Posterior cingulate gyrus (tissue), 11 donors: ENCODE results near the gene SCAF11.
A peak's percentile ranks its signal among the peaks of the same experiment; 100 is the strongest.

Source experiments
- DNase-seq, 10 donors: peaks; one replicate each; pipeline versions ENCODE4 v3.0.0 to v3.0.0-alpha.2; 2020 to 2021; ENCODE audit warnings: mixed read lengths in 3 of 10
- intact Hi-C: fragments of 100-400 bp; cut with DNase I; formaldehyde crosslinking; loops from one replicate; pipeline ENCODE4 v1.15.1; 2023

Gene SCAF11

DNA sequence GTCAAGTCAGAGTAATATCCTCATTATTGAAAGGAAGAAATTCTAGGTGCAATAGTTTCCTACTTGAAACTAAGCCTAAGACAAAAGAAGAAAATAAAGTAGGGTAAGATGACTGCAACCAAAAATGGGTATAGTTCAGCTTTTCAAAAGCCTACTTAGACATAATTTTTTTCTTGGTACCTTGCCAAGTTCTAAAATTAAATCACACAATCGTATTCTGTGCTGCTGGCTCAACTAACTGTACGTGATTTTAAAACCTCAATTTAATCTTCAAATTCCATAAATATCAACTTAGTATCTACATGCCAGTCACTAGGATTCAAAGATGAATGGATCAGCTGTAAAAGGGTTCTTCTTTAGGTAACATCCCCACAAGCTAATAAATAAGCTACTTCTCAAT is 56.9 kb downstream of the SCAF11 start:
- no peak for DNase-seq
- intact Hi-C loops = no loop called here

DNA sequence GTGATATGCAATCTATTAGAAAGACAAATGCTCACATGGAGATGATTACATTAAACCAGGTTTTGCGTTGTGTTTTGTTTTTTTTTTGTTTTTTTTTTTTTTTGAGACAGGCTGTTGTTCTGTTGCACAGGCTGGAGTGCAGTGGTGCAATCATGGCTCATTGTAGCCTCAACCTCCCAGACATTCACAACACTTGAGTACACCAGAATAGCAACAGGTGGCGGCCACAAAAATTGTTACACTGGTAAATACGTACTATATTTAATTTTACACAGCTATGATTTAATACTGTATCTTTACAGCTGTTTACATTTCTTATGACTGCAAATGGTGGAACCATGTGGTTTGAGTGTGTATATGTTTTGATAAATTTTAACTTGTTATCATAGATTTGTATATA is 60.0 kb downstream of the SCAF11 start:
- no peak for DNase-seq
- intact Hi-C loops = no loop called here

DNA sequence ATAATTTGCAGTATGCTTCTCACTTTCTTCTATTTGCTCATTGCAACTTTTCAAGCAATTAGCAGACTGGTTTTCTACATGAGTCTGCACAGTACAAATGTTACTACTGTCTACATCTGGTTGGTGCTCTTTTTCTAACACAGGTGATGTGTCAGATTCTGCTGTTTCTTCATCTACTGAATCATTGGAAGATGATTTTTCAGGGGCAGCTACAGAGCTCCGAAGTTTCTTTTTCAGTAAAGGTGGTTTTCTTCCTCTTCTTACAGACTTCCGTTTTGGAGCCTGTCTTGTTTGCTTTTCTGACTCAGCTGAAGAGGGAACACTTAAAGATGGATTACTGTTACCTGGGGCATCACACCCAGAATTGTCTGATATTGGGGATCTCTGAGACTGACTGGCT is 62.1 kb downstream of the SCAF11 start:
- intact Hi-C loops = no loop called here
- DNase-seq = no peak

DNA sequence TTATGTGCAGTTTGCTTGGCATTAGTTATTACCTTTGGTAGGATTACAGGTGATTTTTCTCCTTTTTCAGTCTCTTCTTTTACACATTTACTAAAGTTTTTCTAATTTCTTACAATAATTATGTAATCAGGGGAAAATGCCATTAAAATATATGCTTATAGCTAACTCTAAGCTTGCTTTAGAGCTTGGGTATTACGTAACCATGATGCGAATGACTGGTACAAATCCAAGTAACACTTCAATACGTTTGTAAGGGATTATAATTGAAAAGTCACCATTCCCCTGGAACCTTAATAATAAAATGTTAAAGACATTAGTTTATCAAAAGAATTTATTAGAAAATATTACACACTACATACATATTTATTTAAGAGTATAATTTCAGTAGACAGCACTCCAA is 71.6 kb downstream of the SCAF11 start:
- no peak for DNase-seq
- intact Hi-C loops = no loop called here

DNA sequence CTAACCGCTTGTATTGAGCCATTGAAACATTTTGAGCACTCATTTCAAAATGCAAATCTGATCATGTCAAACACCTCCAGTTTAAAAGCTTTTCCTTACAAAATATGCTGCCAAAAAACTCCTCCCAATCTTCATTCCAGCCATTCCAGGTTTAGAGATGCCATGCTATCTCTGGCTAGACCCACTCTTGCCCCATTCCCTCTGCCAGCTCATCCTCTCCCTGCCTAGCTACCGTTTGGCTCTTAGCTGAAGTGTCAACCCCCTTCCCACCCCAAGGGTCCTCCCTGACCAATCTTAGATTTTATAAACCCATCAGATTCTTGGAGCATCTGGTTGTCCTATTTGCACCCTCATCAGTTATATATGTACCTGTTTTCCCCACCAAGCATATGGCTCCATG is 75.0 kb downstream of the SCAF11 start:
- DNase-seq = no peak
- intact Hi-C loops = no loop called here

DNA sequence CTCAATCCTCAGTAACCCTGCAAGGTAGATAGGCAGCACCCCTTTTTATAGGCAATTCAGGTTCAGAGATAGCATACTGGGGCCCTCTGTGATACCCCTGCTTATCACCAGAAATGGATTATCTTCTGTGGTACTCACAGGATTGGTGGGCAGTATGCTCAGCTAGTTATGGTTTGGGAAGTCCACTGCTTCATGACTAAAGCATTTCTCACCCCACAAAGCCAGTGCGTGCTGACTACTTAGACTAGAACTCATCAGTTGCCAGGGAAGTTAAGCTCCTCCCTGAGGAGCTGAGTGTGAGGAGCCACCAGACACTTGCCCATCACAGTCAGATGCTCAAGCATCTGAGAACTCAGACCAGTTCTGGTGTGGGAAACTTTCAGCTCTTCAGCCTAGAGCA is 76.3 kb downstream of the SCAF11 start:
- intact Hi-C loops = no loop called here
- no peak for DNase-seq

DNA sequence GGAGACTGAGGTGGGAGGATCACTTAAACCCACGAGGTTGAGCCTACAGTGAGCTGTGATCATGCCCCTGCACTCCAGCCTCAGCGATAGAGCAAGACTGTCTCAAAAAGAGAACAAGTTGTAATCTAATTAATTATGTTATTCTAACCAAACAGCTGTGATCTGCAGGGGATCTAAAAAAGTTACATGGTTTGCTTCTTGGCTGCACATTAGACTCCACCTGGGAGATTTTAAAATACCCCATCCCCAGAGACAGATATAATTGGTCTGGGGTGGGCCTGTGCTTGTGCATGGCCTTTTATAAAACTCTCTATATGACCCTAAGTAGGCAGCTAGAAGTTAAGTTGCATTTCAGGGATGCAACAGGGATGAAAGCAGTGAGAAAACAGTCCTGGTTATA is 76.7 kb downstream of the SCAF11 start:
- intact Hi-C loops = no loop called here
- DNase-seq = no peak

DNA sequence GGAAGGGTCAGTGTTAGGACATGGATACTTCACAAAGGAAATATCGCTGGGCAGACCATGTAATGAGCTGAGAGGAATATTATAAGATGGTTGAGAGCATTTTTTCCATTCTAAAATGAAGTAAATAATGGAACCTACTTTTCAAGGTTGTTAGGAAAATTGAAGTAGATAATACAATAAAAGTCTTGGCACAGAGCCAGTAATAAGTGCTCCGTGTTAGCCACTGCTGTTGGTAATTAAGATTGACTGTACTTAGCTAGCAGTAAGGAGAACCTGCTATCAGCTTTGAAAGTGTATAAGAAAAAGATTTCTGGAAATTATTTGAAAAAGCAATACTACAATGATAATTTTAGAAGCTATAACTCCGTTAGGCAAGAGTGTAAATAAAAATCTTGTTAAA is 77.6 kb downstream of the SCAF11 start:
- intact Hi-C loops = no loop called here
- DNase-seq = no peak

DNA sequence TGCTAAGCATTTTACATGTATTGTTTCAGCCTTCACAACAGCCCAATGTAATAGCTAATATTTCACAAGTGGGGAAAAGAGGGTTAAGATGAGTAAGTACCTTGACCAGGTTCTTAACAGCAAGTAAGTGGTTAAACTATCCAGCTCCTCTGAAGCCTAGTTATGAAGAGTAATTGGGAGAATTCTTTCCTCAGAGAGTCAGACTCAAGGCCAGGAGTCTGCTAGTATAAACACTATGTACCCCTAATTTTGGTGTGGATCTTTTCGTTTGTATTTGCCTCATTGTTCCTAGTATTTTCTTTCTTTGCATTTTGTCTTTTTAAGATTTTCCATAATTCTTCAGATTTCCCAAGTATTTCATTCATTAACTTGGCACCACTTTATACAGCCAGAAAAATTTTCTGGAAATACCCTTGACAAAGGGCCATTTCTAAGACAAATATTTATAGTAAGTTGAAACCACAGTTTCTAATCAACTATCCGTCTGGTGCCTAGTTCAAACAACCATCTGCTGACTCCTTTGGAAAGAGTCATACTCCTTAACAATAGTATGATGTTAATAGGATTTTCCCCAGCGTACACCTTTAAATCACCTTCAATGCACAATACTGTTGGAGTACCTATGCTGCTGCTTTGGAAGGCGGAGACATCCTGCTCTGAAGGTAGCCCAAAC is 81.2 kb downstream of the SCAF11 start:
- no peak for DNase-seq
- intact Hi-C loops = no loop called here

DNA sequence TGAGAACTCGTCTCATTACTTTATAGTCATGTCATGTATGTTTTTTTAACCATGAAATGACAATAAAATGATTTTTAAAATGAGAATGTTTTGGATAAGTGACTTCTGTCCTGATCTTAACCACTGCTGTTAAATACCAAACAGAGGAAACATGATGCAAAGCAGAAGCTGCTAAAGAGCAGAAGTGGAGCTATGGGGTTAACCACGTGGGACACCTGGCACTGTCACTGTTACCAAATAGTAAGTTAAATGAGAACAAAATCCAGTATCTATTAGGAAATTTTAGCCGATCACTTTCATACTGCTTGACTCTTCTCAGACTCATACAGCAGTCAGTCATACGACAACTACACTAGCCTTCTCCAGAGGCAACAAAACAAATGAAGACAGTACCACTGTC is 82.4 kb downstream of the SCAF11 start:
- no peak for DNase-seq
- intact Hi-C loops = no loop called here

DNA sequence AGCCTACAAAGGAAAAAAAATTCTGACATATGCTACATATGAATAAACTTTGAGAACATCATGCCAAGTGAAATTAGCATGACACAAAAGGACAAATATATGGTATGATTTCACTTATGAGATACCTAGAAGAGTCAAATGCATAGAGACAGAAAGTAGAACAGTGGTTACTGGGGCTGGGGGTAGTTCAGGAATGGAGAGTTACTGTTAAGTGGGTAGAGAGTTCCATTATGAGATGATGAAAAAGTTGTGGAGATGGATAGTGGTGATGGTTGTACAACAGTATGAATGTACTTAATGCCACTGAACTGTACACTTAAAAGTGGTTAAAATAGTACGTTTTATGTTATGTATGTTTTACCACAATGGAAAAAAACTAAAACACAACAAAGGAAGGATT is 92.3 kb downstream of the SCAF11 start:
- intact Hi-C loops = no loop called here
- DNase-seq = no peak

DNA sequence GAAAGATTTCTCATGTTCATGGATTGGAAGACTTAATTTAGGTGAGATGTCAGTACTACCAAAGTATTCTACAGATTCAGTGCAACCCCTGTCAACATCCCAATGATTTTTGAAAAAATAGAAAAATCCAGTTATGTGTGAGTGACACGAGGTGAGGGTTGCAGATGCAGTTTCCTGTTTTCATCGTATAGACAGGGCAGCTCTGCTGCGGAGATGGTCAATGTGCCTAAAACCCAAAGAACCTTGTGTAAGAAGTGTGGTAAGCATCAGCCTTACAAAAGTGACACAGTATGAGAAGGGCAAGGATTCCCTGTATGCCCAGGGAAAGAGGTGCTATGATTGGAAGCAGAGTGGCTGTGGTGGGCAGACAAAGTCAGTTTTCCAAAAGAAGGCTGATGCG is 94.4 kb downstream of the SCAF11 start:
- no peak for DNase-seq
- intact Hi-C loops = no loop called here

DNA sequence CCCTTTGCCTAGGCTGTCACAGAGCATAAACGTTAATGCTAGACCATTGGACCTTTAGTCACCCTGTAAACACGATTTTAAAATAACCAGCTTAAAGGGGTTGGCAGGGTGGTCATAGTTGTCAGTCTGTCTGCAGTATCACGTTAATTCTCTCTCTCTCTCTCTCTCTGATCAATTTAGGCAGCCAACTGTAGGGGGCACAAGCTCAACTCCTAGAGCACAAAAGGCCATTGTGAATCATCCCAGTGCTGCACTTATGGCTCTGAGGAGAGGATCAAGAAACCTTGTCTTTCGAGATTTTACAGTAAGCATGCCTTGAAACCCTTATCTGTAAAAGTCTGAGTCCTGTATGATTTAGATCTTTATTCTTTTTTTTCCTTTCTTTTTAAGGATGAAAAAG is 97.1 kb downstream of the SCAF11 start:
- peak in 2 of 10 donors; percentile 6 to 31 for DNase-seq
- intact Hi-C loops = no loop called here

DNA sequence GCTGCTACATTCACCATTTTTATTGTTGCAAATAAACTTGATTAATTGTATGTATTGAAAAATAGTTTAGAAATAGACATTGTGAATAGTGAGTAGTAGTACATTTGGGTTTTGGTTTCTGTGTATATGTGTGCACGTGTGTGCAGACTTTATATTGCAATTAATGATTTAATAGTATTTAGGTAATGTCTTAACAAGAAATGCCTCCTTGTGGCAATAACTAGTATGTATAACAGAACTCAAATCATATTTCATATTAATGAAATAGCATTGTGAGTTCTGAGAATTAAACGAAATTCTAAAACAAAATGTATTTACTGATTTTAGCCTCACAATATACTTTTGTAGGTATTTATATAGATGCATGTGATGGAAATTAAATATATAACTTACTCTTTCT is 100.1 kb downstream of the SCAF11 start:
- intact Hi-C loops = no loop called here
- no peak for DNase-seq

DNA sequence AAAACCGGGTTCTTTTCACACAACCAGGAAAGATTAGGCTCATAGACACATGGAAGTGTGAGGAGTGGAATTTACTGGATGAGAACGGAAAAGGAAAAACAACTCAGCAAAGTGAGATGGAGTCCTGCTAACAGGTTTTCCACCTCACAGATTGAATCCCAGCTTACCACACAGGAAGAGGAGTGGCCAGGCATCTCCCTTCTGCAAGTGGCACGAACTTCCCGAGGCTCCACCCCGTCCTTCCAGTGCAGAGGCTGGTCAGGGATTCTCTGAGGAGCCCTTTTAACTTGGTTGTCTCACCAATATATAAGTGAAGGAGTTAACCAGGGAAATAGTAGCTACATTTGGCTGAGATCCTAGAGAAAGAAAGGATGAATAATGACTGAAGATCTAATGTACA is 102.8 kb downstream of the SCAF11 start:
- intact Hi-C loops = no loop called here
- DNase-seq = no peak

DNA sequence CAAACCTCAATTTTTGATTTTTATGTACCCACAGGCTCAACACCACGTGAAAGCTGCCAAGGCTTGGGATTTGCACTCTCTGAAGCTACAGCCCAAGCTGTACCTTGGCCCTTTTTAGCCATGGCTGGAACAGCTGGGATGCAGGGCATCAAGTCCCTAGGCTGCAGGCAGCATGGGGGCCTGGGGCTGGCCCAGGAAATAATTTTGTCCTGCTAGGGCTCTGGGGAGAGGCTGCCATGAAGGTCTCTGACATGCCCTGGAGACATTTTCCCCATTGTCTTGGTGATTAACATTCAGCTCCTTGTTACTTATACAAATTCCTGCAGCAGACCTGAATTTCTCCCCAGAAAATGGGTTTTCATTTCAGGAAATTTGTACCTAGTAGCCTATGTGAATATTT is 103.7 kb downstream of the SCAF11 start:
- intact Hi-C loops = no loop called here
- DNase-seq = no peak

DNA sequence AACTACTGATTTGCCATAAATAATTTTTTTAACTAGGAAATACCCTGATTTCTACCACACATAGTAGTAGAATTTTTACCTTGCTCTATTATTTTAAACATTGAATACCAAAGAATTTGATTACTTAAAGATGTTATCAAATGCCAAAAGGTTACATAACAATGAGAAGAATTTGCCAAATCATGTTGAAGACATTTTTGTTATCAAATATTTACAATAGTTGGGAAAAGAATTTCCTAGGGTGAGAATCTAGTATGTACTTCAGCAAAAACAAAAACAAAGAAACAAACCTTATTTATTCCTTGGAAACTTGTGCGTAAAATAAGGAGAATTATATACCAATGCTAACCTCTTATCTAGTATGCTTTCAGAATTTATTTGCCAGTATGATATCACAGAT is 107.2 kb downstream of the SCAF11 start:
- DNase-seq = no peak
- intact Hi-C loops = no loop called here

DNA sequence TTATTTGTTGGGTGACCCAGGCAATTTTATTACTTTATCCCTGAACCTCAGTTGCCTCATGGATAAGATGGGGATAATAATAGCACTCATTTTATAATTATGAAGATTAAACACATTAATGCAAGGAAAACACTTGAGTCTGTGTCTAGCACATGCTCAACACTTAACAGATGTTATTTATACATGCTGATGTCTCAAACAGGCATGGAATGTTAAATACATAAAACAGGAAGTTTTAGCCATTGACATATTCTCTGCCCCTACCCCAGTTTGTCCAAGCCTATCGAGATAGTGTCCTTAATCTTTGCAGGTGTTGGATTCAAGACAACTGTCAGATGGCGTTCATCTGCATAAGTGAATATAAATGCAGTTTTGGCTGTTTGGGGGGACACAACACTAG is 109.8 kb downstream of the SCAF11 start:
- intact Hi-C loops = no loop called here
- no peak for DNase-seq

DNA sequence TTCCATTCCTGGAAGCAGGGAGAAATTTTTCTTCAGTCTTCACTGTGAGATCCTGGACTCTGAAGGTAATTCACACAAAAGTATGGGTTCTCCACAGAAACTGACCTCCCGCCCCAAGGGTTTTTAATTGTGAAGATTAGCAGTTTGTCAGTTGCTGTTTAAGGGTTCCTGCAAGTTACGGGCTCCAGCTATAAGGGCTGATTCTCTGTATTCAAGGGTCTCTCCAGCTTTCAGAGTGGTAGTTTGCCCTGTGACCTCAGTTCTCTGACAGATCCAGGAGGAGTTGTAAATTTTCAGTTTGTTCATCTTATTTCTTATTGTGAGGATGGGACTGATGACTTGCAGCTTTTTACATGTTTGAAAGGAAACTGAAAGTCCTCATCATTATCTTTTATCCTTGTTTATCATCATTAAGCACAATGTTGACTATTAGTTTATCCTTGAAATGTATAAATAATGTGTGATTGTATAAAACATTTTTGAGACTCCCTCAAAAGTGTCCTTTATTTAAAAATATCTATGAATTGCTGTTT is 110.9 kb downstream of the SCAF11 start:
- no peak for DNase-seq
- intact Hi-C loops = no loop called here

DNA sequence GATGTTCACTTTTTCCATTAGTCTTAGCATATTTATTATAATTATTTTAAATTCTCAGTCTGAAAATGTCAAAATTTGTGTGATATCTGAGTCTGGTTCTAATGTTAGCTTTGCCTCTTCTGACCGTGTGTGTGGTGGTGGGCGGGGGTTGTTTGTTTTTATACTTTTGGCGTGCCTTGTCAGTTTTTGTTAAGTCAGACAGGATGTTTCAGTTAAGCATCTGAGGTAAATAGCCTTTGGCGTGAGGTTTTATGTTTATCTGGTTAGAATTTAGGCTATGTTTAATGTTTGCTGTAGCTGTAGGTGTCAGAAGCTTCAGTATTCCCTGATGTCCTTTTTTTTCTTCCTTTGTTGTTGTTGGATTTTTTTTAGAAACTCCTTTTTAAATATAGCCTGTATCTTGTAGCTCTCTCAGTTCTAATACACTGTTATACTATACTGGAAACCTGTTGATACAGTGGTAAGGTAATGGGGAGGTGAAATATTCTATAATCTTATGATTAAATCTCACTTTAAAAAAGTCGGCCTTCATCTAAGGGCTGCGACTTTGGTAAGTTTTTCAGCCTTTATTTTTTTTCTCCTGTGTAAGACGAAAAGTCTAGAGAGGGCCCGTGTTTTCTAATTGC is 111.6 kb downstream of the SCAF11 start:
- no peak for DNase-seq
- intact Hi-C loops = no loop called here

DNA sequence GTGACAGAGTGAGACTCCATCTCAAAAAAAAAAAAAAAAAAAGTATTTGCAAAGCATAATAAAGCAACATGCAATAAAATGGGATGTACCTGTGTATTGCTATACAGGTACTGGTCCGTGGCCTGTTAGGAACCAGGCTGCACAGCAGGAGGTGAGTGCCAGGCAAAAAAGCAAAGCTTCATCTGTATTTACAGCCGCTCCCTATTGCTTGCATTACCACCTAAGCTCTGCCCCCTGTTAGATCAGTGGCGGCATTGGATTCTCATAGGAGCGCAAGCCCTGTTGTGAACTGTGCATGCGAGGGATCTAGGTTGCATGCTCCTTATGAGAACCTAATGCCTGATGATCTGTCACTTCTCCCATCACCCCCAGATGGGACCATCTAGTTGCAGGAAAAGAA is 113.3 kb downstream of the SCAF11 start:
- no peak for DNase-seq
- intact Hi-C loops = no loop called here

DNA sequence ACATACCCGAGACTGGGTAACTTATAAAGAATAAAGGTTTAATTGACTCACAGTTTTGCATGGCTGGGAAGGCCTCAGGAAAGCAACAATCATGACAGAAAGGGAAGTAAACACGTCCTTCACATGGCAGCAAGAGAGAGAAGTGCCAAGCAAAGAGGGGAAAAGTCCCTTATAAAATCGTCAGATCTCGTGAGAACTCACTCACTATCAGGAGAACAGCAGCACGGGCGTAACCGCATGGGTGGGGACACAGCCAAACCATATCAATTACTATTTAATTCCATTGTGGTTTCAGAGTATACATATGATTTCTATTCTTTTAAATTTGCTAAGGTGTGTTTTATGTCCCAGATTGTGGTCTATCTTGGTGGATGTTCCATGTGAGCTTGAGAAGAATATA is 117.9 kb downstream of the SCAF11 start:
- intact Hi-C loops = no loop called here
- no peak for DNase-seq
